OCI-LY3 (cell line): ENCODE results near the gene POU2F1.
"Not testable (repeated sequence)": the region's sequence is repeated elsewhere in the genome, so short reads cannot be mapped to it uniquely, and the experiment has no call there.

Source experiments
- H2AFZ ChIP-seq: fragments of 200-600, 300-600 bp; shearing (Covaris generic); 2 replicates; pipeline ENCODE4 v1.6.0; 2014; ENCODE audit warnings: antibody characterized with exemption, low read depth, low read length
- H3K27ac ChIP-seq: fragments of 200-600, 300-600 bp; sonication (generic); 2 replicates; pipeline ENCODE4 v1.5.1; 2014; ENCODE audit warnings: mild to moderate bottlenecking, low read length, moderate library complexity, mixed read lengths
- H3K27me3 ChIP-seq: fragments of 200-600, 300-600 bp; sonication (generic); 2 replicates; pipeline ENCODE4 v1.6.1; 2014; ENCODE audit warnings: low read depth, low read length, mixed read lengths
- H3K36me3 ChIP-seq: fragments of 200-600, 300-600 bp; sonication (generic); replicated peaks from 2 replicates; pipeline ENCODE3; 2014; ENCODE audit warnings: low read depth, low read length, mixed read lengths
- H3K4me1 ChIP-seq: fragments of 300-600, 200-600 bp; sonication (generic); 2 replicates; pipeline ENCODE4 v1.6.1; 2014; ENCODE audit warnings: low read length, mixed read lengths
- H3K4me2 ChIP-seq: fragments of 200-600, 300-600 bp; sonication (generic); 2 replicates; pipeline ENCODE4 v1.6.1; 2014; ENCODE audit warnings: low read length, mixed read lengths
- H3K4me3 ChIP-seq: fragments of 300-600, 200-600 bp; sonication (generic); 2 replicates; pipeline ENCODE4 v1.5.1; 2014; ENCODE audit warnings: antibody characterized with exemption, mild to moderate bottlenecking, low read length, moderate library complexity
- H3K79me2 ChIP-seq: fragments of 300-600, 200-600 bp; shearing (Covaris generic); 2 replicates; pipeline ENCODE4 v1.6.1; 2014; ENCODE audit warnings: mild to moderate bottlenecking, low read length, mixed read lengths
- H3K9ac ChIP-seq: fragments of 300-600, 200-600 bp; shearing (Covaris generic); 2 replicates; pipeline ENCODE4 v1.6.0; 2014; ENCODE audit warnings: mild to moderate bottlenecking, low read length, moderate library complexity
- H3K9me3 ChIP-seq: fragments of 200-600, 300-600 bp; shearing (Covaris generic); 2 replicates; pipeline ENCODE4 v1.6.1; 2014; ENCODE audit warnings: low read length, mixed read lengths; ENCODE audit not compliant: insufficient read depth
- H4K20me1 ChIP-seq: fragments of 200-600, 300-600 bp; sonication (generic); 2 replicates; pipeline ENCODE4 v1.6.1; 2016; ENCODE audit warnings: low read length, mixed read lengths; ENCODE audit not compliant: insufficient read depth
- CTCF ChIP-seq: fragments of 200-600, 300-600 bp; sonication (generic); IDR thresholded peaks from 2 replicates; pipeline ENCODE4 v1.5.1; 2014; ENCODE audit warnings: antibody characterized with exemption, low read length, low read depth
- EZH2phosphoT487 ChIP-seq: fragments of 200-600 bp; shearing (Covaris generic); IDR thresholded peaks from 2 replicates; pipeline ENCODE4 v1.6.1; 2018; ENCODE audit warnings: antibody characterized with exemption, mixed run types, low read depth

The POU2F1 gene

GRCh38 chr1:167239257-167239656 is 18.6 kb downstream of the POU2F1 start:
- Histone ChIP-seq H3K79me2 (peaks cover 86% of the 10 kb centered on the region), H3K4me2 (no peak overlapping the region), H3K36me3 (peaks cover 7% of the 10 kb centered on the region), H3K27ac (no peak overlapping the region), H4K20me1 (peaks cover 47% of the 10 kb centered on the region), H3K4me3 (no peak overlapping the region), H3K9ac (no peak overlapping the region), H2AFZ (no peak overlapping the region), H3K9me3 (0 out of 2 replicates have a peak, but pooled peaks cover 5% of the 10 kb centered on the region), H3K27me3 (no peaks in the 10 kb centered on the region), H3K4me1 (no peaks in the 10 kb centered on the region)
- TF ChIP-seq EZH2phosphoT487, result no peak
- TF ChIP-seq CTCF, result no peak

GRCh38 chr1:167244244-167244643 is 23.6 kb downstream of the POU2F1 start:
- Histone ChIP-seq H3K27me3 (no peaks in the 10 kb centered on the region), H3K4me3 (no peak overlapping the region), H2AFZ (no peak overlapping the region), H3K27ac (no peak overlapping the region), H3K36me3 (peaks cover 9% of the 10 kb centered on the region), H3K4me1 (no peaks in the 10 kb centered on the region), H3K79me2 (peaks cover 68% of the 10 kb centered on the region), H4K20me1 (peaks cover 26% of the 10 kb centered on the region), H3K9ac (no peak overlapping the region), H3K4me2 (no peak overlapping the region), H3K9me3 (0 out of 2 replicates have a peak, but pooled peaks cover 5% of the 10 kb centered on the region)
- no peak for TF ChIP-seq CTCF
- TF ChIP-seq EZH2phosphoT487, result no peak

- not testable (repeated sequence) for H3K4me3 ChIP-seq, H3K27ac ChIP-seq, H3K4me1 ChIP-seq, H3K4me2 ChIP-seq, H2AFZ ChIP-seq, H3K27me3 ChIP-seq, H3K36me3 ChIP-seq, H3K9ac ChIP-seq, H3K9me3 ChIP-seq
- Histone ChIP-seq H3K79me2 (peaks cover 67% of the 10 kb centered on the region), H4K20me1 (peaks cover 28% of the 10 kb centered on the region)
These were observed 24.5 kb downstream of the POU2F1 start for GRCh38 chr1:167245168-167245567.

GRCh38 chr1:167246971-167247370 is 26.3 kb downstream of the POU2F1 start:
- Histone ChIP-seq H3K4me2 (no peak overlapping the region), H3K9ac (no peak overlapping the region), H4K20me1 (peaks cover 25% of the 10 kb centered on the region), H3K4me3 (no peak overlapping the region), H3K79me2 (peaks cover 65% of the 10 kb centered on the region), H3K27ac (no peak overlapping the region), H2AFZ (no peak overlapping the region), H3K27me3 (no peaks in the 10 kb centered on the region), H3K4me1 (no peaks in the 10 kb centered on the region), H3K36me3 (peaks cover 9% of the 10 kb centered on the region), H3K9me3 (0 out of 2 replicates have a peak, but pooled peaks cover 5% of the 10 kb centered on the region)
- no peak for TF ChIP-seq EZH2phosphoT487
- TF ChIP-seq CTCF, result no peak

GRCh38 chr1:167247754-167248153 is 27.1 kb downstream of the POU2F1 start:
- H3K9ac ChIP-seq, result no peak overlapping the region
- no peak overlapping the region for H3K27ac ChIP-seq
- H3K79me2 ChIP-seq, result peaks cover 64% of the 10 kb centered on the region
- H3K27me3 ChIP-seq, result no peaks in the 10 kb centered on the region
- H2AFZ ChIP-seq, result no peak overlapping the region
- peaks cover 2% of the 10 kb centered on the region for H3K4me1 ChIP-seq
- peaks cover 22% of the 10 kb centered on the region for H4K20me1 ChIP-seq
- H3K4me2 ChIP-seq, result no peak overlapping the region
- peaks cover 14% of the 10 kb centered on the region for H3K36me3 ChIP-seq
- TF ChIP-seq EZH2phosphoT487 (no peak), CTCF (no peak)
- 0 out of 2 replicates have a peak, but pooled peaks cover 5% of the 10 kb centered on the region for H3K9me3 ChIP-seq
- no peak overlapping the region for H3K4me3 ChIP-seq
